ENCODE measurements around the gene WDR37. TPM values are rescaled to one million over a fixed set of nuclear protein-coding genes. Genes with fewer than 3 reads are reported as not detected.

Gene WDR37
- total and polyA plus RNA-seq, 10 donors = 8.4 to 60.6 (median 33.9) TPM

- Histone ChIP-seq H3K27me3 (replicated peaks in 1 of 7) (peaks cover 0 to 4% (median 0%) of the 10 kb centered on the region in 7 donors), H3K27ac (no peak overlapping the region), H3K4me1 (no peaks in the 10 kb centered on the region), H3K9me3 (peaks cover 0 to 65% (median 49%) of the 10 kb centered on the region in 8 donors), H3K4me3 (no peak overlapping the region), H3K36me3 (no peaks in the 10 kb centered on the region)
- WGBS, 5 donors = 45 to 55% (median 53%) methylated on average over 3 of the region's 3 CpGs
- no peak for TF ChIP-seq POLR2AphosphoS5 (IDR thresholded peaks at IDR 0.05)
- TF ChIP-seq, protein P1, sequence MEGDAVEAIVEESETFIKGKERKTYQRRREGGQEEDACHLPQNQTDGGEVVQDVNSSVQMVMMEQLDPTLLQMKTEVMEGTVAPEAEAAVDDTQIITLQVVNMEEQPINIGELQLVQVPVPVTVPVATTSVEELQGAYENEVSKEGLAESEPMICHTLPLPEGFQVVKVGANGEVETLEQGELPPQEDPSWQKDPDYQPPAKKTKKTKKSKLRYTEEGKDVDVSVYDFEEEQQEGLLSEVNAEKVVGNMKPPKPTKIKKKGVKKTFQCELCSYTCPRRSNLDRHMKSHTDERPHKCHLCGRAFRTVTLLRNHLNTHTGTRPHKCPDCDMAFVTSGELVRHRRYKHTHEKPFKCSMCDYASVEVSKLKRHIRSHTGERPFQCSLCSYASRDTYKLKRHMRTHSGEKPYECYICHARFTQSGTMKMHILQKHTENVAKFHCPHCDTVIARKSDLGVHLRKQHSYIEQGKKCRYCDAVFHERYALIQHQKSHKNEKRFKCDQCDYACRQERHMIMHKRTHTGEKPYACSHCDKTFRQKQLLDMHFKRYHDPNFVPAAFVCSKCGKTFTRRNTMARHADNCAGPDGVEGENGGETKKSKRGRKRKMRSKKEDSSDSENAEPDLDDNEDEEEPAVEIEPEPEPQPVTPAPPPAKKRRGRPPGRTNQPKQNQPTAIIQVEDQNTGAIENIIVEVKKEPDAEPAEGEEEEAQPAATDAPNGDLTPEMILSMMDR (IDR thresholded peaks at IDR 0.05 in 8 of 11, conservative IDR thresholded peaks at IDR 0.05 in 3 of 11) = peak in 4 of 11 experiments; percentile 15 to 48 (median 38)
- TF ChIP-seq POLR2A (IDR thresholded peaks at IDR 0.05) = no peak
- no peak for DNase-seq
- intact Hi-C loops (cut with DNase I; ENCODE audit: low total_unique reads) = no loop called here
These were observed 86.4 kb downstream of the WDR37 start for GRCh38 chr10:1142596-1142995.

DNA sequence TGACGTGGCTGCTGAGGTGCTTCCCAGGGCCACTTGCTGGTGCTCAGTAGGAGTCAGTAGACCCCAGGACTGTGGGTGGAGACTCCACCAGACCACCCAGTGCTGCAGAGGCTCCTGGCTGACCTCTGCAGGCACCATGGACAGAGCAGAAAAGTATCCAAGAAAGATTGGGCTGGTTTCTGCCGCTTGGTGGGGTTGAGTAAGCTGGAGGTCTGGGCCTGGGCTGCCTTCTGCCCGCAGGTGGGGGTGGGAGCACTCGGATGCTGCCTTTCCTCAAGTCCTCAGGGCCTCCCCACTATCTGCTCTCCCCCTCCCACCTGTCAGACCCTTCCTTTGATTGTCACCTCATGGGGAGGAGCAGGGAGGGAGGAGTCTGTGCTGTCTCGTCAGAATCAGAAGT, 91.6 kb downstream of the WDR37 start:
- Histone ChIP-seq H3K4me1 (peaks cover 0 to 17% (median 2%) of the 10 kb centered on the region in 6 donors), H3K9me3 (peaks cover 0 to 42% (median 28%) of the 10 kb centered on the region in 8 donors), H3K4me3 (no peak overlapping the region), H3K27me3 (replicated peaks in 1 of 7) (peaks cover 0 to 7% (median 0%) of the 10 kb centered on the region in 7 donors), H3K36me3 (no peaks in the 10 kb centered on the region), H3K27ac (no peak overlapping the region)
- TF ChIP-seq POLR2A (IDR thresholded peaks at IDR 0.05) (no peak), POLR2AphosphoS5 (IDR thresholded peaks at IDR 0.05) (no peak)
- TF ChIP-seq, protein P1 (IDR thresholded peaks at IDR 0.05 in 8 of 11, conservative IDR thresholded peaks at IDR 0.05 in 3 of 11) = no peak
- 60 to 89% (median 71%) methylated on average over 4 to 5 of the region's 5 CpGs for WGBS, 5 donors
- intact Hi-C loops (cut with DNase I; ENCODE audit: low total_unique reads) = no loop called here
- DNase-seq = no peak

DNA sequence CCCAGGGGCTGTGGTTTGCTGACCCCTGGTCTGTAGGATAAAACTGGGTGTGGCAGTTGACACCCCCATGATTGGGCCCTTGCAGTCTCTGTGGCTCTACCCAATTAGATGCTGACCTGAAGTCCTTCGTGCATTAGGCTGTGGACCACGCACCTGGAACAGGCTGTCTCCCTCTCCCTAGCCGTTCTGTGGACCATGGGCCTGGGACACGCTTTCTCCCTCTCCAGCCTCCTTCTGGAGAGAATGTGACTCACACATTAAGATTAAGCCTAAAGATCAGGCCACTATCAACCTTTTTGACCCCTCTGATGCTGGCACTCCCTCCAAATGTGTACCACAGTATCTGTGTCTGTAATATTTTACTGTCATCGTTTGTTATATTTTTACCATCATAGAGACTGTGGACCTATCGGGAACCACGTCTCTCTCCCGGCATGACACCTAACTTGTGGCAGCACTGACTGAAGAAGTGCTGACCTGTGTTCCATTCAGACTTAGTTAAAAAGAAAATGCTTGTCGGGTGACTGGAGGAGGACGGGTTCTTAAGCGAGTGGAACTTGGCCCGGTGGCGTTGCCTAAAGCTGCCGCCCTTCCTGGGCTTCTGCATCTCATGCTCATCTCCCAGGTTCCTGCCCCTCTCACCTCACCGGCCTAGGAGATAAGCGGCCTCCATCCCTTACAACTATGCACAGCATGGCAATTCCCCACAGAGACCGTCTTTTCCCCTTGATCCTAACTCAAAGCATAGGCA, 92.8 kb downstream of the WDR37 start:
- DNase-seq = no peak
- TF ChIP-seq POLR2AphosphoS5 (IDR thresholded peaks at IDR 0.05) = no peak
- TF ChIP-seq, protein P1 (IDR thresholded peaks at IDR 0.05 in 8 of 11, conservative IDR thresholded peaks at IDR 0.05 in 3 of 11) = no peak
- TF ChIP-seq POLR2A (IDR thresholded peaks at IDR 0.05) = no peak
- Histone ChIP-seq H3K36me3 (no peaks in the 10 kb centered on the region), H3K27ac (no peak overlapping the region), H3K9me3 (peaks cover 0 to 37% (median 28%) of the 10 kb centered on the region in 8 donors), H3K27me3 (replicated peaks in 1 of 7) (peaks cover 0 to 7% (median 0%) of the 10 kb centered on the region in 7 donors), H3K4me3 (no peak overlapping the region), H3K4me1 (peaks cover 0 to 17% (median 2%) of the 10 kb centered on the region in 6 donors)
- intact Hi-C loops (cut with DNase I; ENCODE audit: low total_unique reads) = no loop called here
- WGBS, 5 donors = 90 to 95% (median 91%) methylated on average over 17 of the region's 17 CpGs
